Parathyroid adenoma (tissue), 2 donors: ENCODE measurements around the gene TCIRG1.

Source experiments
- H2AFZ ChIP-seq: fragments of 300-600 bp; sonication (generic); one replicate; pipeline ENCODE4 v1.7.0; 2017; ENCODE audit warnings: antibody characterized with exemption, mild to moderate bottlenecking
- H3K27ac ChIP-seq: fragments of 300-600 bp; sonication (generic); one replicate; pipeline ENCODE4 v1.7.0; 2017
- H3K27me3 ChIP-seq: fragments of 300-600 bp; sonication (generic); one replicate; pipeline ENCODE4 v1.7.0; 2017; ENCODE audit warnings: low read length; ENCODE audit not compliant: control insufficient read depth, insufficient read depth
- H3K36me3 ChIP-seq: fragments of 300-600 bp; sonication (generic); one replicate; pipeline ENCODE4 v1.7.0; 2017; ENCODE audit warnings: low read length; ENCODE audit not compliant: control insufficient read depth, insufficient read depth
- H3K4me1 ChIP-seq: fragments of 300-600 bp; sonication (generic); one replicate; pipeline ENCODE4 v1.7.0; 2017; ENCODE audit warnings: control low read depth
- H3K4me2 ChIP-seq: fragments of 300-600 bp; sonication (generic); one replicate; pipeline ENCODE4 v1.7.0; 2017; ENCODE audit warnings: low read length
- H3K4me3 ChIP-seq: fragments of 300-600 bp; sonication (generic); one replicate; pipeline ENCODE4 v1.7.0; 2017; ENCODE audit warnings: low read depth, low read length
- H3K79me2 ChIP-seq: fragments of 300-600 bp; sonication (generic); one replicate; pipeline ENCODE4 v1.7.0; 2017; ENCODE audit warnings: control low read depth
- H3K9ac ChIP-seq: fragments of 300-600 bp; sonication (generic); one replicate; pipeline ENCODE4 v1.7.0; 2017; ENCODE audit warnings: mild to moderate bottlenecking
- H3K9me3 ChIP-seq: fragments of 300-600 bp; sonication (generic); one replicate; pipeline ENCODE4 v1.7.0; 2017; ENCODE audit warnings: low read length; ENCODE audit not compliant: control insufficient read depth
- CTCF ChIP-seq: fragments of 300-600 bp; sonication (generic); IDR thresholded peaks from one replicate; pipeline ENCODE4 v1.7.0; 2017; ENCODE audit warnings: antibody characterized with exemption, mild to moderate bottlenecking
- donor health status: primary hyperparathyroidism.

The TCIRG1 gene

GRCh38 chr11:68012044-68012842 is 26.6 kb upstream of the TCIRG1 start:
- Histone ChIP-seq H3K9me3 (no peaks in the 10 kb centered on the region), H3K36me3 (no peaks in the 10 kb centered on the region), H2AFZ (no peak overlapping the region), H3K4me2 (no peak overlapping the region), H3K27ac (no peak overlapping the region), H3K4me3 (no peak overlapping the region), H3K9ac (no peak overlapping the region), H3K27me3 (no peaks in the 10 kb centered on the region), H3K4me1 (no peaks in the 10 kb centered on the region), H3K79me2 (no peaks in the 10 kb centered on the region)
- TF ChIP-seq CTCF: no peak

- H3K9ac ChIP-seq: no peak overlapping the region
- H3K9me3 ChIP-seq: no peaks in the 10 kb centered on the region
- H3K36me3 ChIP-seq: no peaks in the 10 kb centered on the region
- TF ChIP-seq CTCF: no peak
- H3K4me3 ChIP-seq: no peak overlapping the region
- no peak overlapping the region for H3K4me2 ChIP-seq
- H3K27ac ChIP-seq: no peak overlapping the region
- H2AFZ ChIP-seq: no peak overlapping the region
- no peaks in the 10 kb centered on the region for H3K4me1 ChIP-seq
- H3K27me3 ChIP-seq: no peaks in the 10 kb centered on the region
- no peaks in the 10 kb centered on the region for H3K79me2 ChIP-seq
These were observed 25.8 kb upstream of the TCIRG1 start for GRCh38 chr11:68012843-68013610.

GRCh38 chr11:68013611-68014156 is 25.1 kb upstream of the TCIRG1 start:
- TF ChIP-seq CTCF: no peak
- no peaks in the 10 kb centered on the region for H3K4me1 ChIP-seq
- no peak overlapping the region for H3K27ac ChIP-seq
- no peak overlapping the region for H3K9ac ChIP-seq
- H3K36me3 ChIP-seq: no peaks in the 10 kb centered on the region
- no peak overlapping the region for H3K4me3 ChIP-seq
- H2AFZ ChIP-seq: no peak overlapping the region
- H3K79me2 ChIP-seq: no peaks in the 10 kb centered on the region
- H3K4me2 ChIP-seq: no peak overlapping the region
- no peaks in the 10 kb centered on the region for H3K9me3 ChIP-seq
- no peaks in the 10 kb centered on the region for H3K27me3 ChIP-seq

DNA sequence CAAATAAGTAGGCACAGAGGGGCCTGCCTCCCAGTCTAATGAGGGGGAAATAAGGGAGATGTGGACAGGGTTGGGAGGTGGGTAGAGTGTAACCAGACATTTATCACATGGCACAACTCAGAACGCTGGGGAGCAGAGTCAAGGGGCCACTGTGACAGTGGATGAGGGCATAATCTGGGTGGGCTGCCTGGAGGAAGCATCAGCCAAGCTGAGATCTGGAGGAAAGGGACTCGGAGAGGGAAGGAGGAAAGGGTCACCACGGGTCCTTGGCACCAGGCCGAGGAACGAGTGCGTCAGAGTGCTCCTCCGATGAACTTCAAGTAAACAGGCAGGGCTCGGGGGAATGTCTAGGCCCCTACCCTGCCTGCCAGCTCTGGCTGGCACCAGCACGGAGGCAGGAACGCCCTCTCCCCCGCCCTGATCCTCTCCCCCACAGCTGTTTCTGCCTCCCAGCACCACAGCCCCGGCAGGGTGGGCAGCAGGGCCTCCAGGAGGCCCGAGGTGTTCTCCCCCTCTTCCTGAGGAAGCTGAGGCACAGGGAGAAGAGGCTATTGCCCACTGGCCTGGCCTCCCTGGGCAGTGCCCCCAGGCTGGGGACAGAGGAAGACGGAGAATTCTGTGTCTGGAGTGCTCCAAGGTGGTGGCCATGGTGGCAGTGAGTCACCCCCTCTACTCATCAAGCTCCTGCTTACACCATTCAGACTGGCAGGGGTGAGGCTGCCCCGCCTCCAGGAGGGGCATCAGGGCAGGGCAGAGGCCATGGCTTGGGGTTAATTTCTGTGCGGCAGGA is 24.5 kb upstream of the TCIRG1 start:
- H3K4me1 ChIP-seq: no peaks in the 10 kb centered on the region

More for the DNA sequence above, 24.5 kb upstream of the TCIRG1 start:
- Histone ChIP-seq H3K4me3 (no peak overlapping the region), H3K79me2 (no peaks in the 10 kb centered on the region), H3K4me2 (no peak overlapping the region), H2AFZ (no peak overlapping the region), H3K9me3 (no peaks in the 10 kb centered on the region), H3K27ac (no peak overlapping the region), H3K36me3 (no peaks in the 10 kb centered on the region), H3K27me3 (no peaks in the 10 kb centered on the region), H3K9ac (no peak overlapping the region)
- no peak for TF ChIP-seq CTCF
